Upper lobe of left lung (tissue), 4 donors: ENCODE data around the gene ATP6V1G2.

Experiments used
- POLR2A ChIP-seq, 4 donors: fragments of 450-650 bp; IDR thresholded peaks; one replicate each; pipeline ENCODE4 v1.5.1; 2016 to 2017; ENCODE audit warnings: antibody characterized with exemption in 4 of 4, mild to moderate bottlenecking in 2 of 4
- TF ChIP-seq, protein P1 (sequence below), 6 experiments: fragments of 450-650 bp in 4 of 6; fragments of 200-600 bp in 2 of 6; sonication (generic) in 2 of 6; IDR thresholded peaks; one replicate each; pipeline ENCODE4 v1.5.1; 2016 to 2019; ENCODE audit warnings: antibody characterized with exemption in 6 of 6

- TF ChIP-seq, protein P1, sequence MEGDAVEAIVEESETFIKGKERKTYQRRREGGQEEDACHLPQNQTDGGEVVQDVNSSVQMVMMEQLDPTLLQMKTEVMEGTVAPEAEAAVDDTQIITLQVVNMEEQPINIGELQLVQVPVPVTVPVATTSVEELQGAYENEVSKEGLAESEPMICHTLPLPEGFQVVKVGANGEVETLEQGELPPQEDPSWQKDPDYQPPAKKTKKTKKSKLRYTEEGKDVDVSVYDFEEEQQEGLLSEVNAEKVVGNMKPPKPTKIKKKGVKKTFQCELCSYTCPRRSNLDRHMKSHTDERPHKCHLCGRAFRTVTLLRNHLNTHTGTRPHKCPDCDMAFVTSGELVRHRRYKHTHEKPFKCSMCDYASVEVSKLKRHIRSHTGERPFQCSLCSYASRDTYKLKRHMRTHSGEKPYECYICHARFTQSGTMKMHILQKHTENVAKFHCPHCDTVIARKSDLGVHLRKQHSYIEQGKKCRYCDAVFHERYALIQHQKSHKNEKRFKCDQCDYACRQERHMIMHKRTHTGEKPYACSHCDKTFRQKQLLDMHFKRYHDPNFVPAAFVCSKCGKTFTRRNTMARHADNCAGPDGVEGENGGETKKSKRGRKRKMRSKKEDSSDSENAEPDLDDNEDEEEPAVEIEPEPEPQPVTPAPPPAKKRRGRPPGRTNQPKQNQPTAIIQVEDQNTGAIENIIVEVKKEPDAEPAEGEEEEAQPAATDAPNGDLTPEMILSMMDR (IDR thresholded peaks at IDR 0.05): no peak
- peak in 1 of 4 donors; percentile 72 for TF ChIP-seq POLR2A (IDR thresholded peaks at IDR 0.05)
Observed at GRCh38 chr6:31575335-31575901, 29.0 kb upstream of the ATP6V1G2 start, which contains the start of gene TNF.
